ENCODE measurements around the gene SLC6A17. TPM values are rescaled to one million over a fixed set of nuclear protein-coding genes. Genes with fewer than 3 reads are reported as not detected.

Gene SLC6A17
- 10 to 100 TPM in 2 of 4 donors, 1 to 10 TPM in 2; 5.2 to 18.6 (median 8.0) TPM for total RNA-seq

- H3K4me3 ChIP-seq, result peak within 1 kb of the TSS; percentile 39
- peaks cover 91% of the 10 kb centered on the region for H3K27me3 ChIP-seq
Observed at GRCh38 chr1:110150330-110151174, at the start of gene SLC6A17. SLC6A17 (plus strand) TSS chr1:110150494; CDS start chr1:110166930, 16,436 bp downstream.

GRCh38 chr1:110102081-110102480 lies 48.2 kb upstream of the SLC6A17 start:
- no peak overlapping the region for H3K27ac ChIP-seq
- WGBS, result 48% methylated on average over 4 of the region's 7 CpGs
- no peak for DNase-seq (ENCODE audit: low spot score in 2 of 2)
- no peaks in the 10 kb centered on the region for H3K9me3 ChIP-seq
- H3K27me3 ChIP-seq, result no peaks in the 10 kb centered on the region
- no peaks in the 10 kb centered on the region for H3K36me3 ChIP-seq
- TF ChIP-seq POLR2A (IDR thresholded peaks at IDR 0.05) (no peak), CTCF (IDR thresholded peaks at IDR 0.05) (no peak), POLR2AphosphoS5 (IDR thresholded peaks at IDR 0.05) (no peak), EP300 (IDR thresholded peaks at IDR 0.05) (no peak)
- H3K4me1 ChIP-seq, result no peaks in the 10 kb centered on the region
- H3K4me3 ChIP-seq, result no peak overlapping the region

More at GRCh38 chr1:110150330-110151174, at the start of gene SLC6A17:
- WGBS, result 0% methylated on average over 18 of the region's 104 CpGs
- TF ChIP-seq CTCF (IDR thresholded peaks at IDR 0.05) (peak in 1 of 2 donors; percentile 11), POLR2A (IDR thresholded peaks at IDR 0.05) (no peak)
- Histone ChIP-seq H3K27ac (no peak within 1 kb of the TSS), H3K36me3 (no peaks in the 10 kb centered on the region), H3K4me1 (peaks cover 18% of the 10 kb centered on the region), H3K9me3 (no peaks in the 10 kb centered on the region)
- DNase-seq (ENCODE audit: low spot score in 2 of 2), result no peak

- TF ChIP-seq POLR2A (IDR thresholded peaks at IDR 0.05), result no peak
- TF ChIP-seq CTCF (IDR thresholded peaks at IDR 0.05), result peak; percentile 65 to 95
- no peak overlapping the region for H3K4me3 ChIP-seq
- WGBS, result 0% methylated on average over 2 of the region's 8 CpGs
- H3K36me3 ChIP-seq, result no peaks in the 10 kb centered on the region
- H3K9me3 ChIP-seq, result no peaks in the 10 kb centered on the region
- peak in 1 of 2 donors; percentile 72 for DNase-seq (ENCODE audit: low spot score in 2 of 2)
- no peaks in the 10 kb centered on the region for H3K27me3 ChIP-seq
- no peak overlapping the region for H3K27ac ChIP-seq
- no peaks in the 10 kb centered on the region for H3K4me1 ChIP-seq
Observed at GRCh38 chr1:110106013-110106941, 44.0 kb upstream of the SLC6A17 start.

- no peak for DNase-seq (ENCODE audit: low spot score in 2 of 2)
- TF ChIP-seq CTCF (IDR thresholded peaks at IDR 0.05), result no peak
- TF ChIP-seq POLR2AphosphoS5 (IDR thresholded peaks at IDR 0.05), result no peak
- no peak for TF ChIP-seq EP300 (IDR thresholded peaks at IDR 0.05)
- TF ChIP-seq POLR2A (IDR thresholded peaks at IDR 0.05), result no peak
Observed at GRCh38 chr1:110107867-110108469, 42.3 kb upstream of the SLC6A17 start.

More at GRCh38 chr1:110107867-110108469, 42.3 kb upstream of the SLC6A17 start:
- Histone ChIP-seq H3K4me3 (no peak overlapping the region), H3K27ac (no peak overlapping the region), H3K4me1 (no peaks in the 10 kb centered on the region), H3K36me3 (no peaks in the 10 kb centered on the region), H3K9me3 (no peaks in the 10 kb centered on the region), H3K27me3 (no peaks in the 10 kb centered on the region)
- 60% methylated on average over 7 of the region's 7 CpGs for WGBS
